Immature natural killer cell (primary cell): ENCODE data around the gene TMEM126A. TPM values are rescaled to one million over a fixed set of nuclear protein-coding genes. Genes with fewer than 3 reads are reported as not detected.
"Not testable (repeated sequence)": the region's sequence is repeated elsewhere in the genome, so short reads cannot be mapped to it uniquely, and the experiment has no call there.

Experiments
- DNase-seq, 3 donors: peaks; one replicate each; pipeline ENCODE4 v3.0.0; 2022; ENCODE audit warnings: mixed read lengths in 1 of 3
- H3K27ac Mint-ChIP-seq, 6 donors: one replicate each; pipeline ENCODE4 v1.8.0; 2020; ENCODE audit warnings: mixed read lengths in 6 of 6, mild to moderate bottlenecking in 5 of 6, inconsistent platforms in 4 of 6, moderate library complexity in 3 of 6
- H3K27me3 Mint-ChIP-seq, 3 donors: one replicate each; pipeline ENCODE4 v1.8.0; 2020 to 2021; ENCODE audit warnings: low read depth in 3 of 3, mild to moderate bottlenecking in 3 of 3, mixed read lengths in 3 of 3, moderate library complexity in 3 of 3, inconsistent platforms in 1 of 3
- H3K36me3 Mint-ChIP-seq, 3 donors: one replicate each; pipeline ENCODE4 v1.8.0; 2020; ENCODE audit warnings: mixed read lengths in 3 of 3, inconsistent platforms in 2 of 3, mild to moderate bottlenecking in 2 of 3
- H3K4me1 Mint-ChIP-seq, 2 donors: one replicate each; pipeline ENCODE4 v1.8.0; 2020; ENCODE audit warnings: inconsistent platforms in 2 of 2, mild to moderate bottlenecking in 2 of 2, mixed read lengths in 2 of 2, moderate library complexity in 1 of 2
- H3K4me3 Mint-ChIP-seq, 5 donors: one replicate each; pipeline ENCODE4 v1.8.0; 2020; ENCODE audit warnings: mild to moderate bottlenecking in 5 of 5, mixed read lengths in 5 of 5, inconsistent platforms in 3 of 5, moderate library complexity in 3 of 5
- H3K9me3 Mint-ChIP-seq, 6 donors: one replicate each; pipeline ENCODE4 v1.8.0; 2020; ENCODE audit warnings: mild to moderate bottlenecking in 6 of 6, mixed read lengths in 6 of 6, inconsistent platforms in 4 of 6, moderate library complexity in 3 of 6
- polyA plus RNA-seq, 3 donors: library from polyadenylated mRNA; unstranded; fragments of 300-500 nt; fragmentation: Illumina TruSeq; gene quantifications; one replicate each; pipeline ENCODE4 v1.2.3, GENCODE V29; 2021

The TMEM126A gene
- polyA plus RNA-seq, 3 donors from 2014 or later, result 60.9 to 85.2 (median 62.0) TPM

- H3K4me1 Mint-ChIP-seq, result peaks cover 49 to 59% of the 10 kb centered on the region in 2 donors
- H3K4me3 Mint-ChIP-seq, result peak within 1 kb of the TSS; percentile 96 to 100 (median 99)
- peak; percentile 95 to 96 (median 96) for DNase-seq
- peak within 1 kb of the TSS; percentile 96 to 100 (median 100) for H3K27ac Mint-ChIP-seq
- peaks cover 0 to 12% (median 6%) of the 10 kb centered on the region in 3 donors for H3K36me3 Mint-ChIP-seq
- H3K27me3 Mint-ChIP-seq, result peaks cover 13 to 22% (median 13%) of the 10 kb centered on the region in 3 donors
- no peaks in the 10 kb centered on the region for H3K9me3 Mint-ChIP-seq
These were observed 17.1 kb downstream of the TMEM126A start, which contains the start of gene CREBZF for GRCh38 chr11:85664615-85665481. CREBZF (minus strand) TSS chr11:85665129; CDS start chr11:85664875, 254 bp downstream.

GRCh38 chr11:85665733-85666132 lies 18.0 kb downstream of the TMEM126A start:
- H3K27ac Mint-ChIP-seq, result peak overlapping the region; percentile 96 to 100 (median 100)
- peak overlapping the region; percentile 61 to 100 (median 96) for H3K4me3 Mint-ChIP-seq
- no peaks in the 10 kb centered on the region for H3K9me3 Mint-ChIP-seq
- peak in 2 of 3 donors; percentile 12 to 29 for DNase-seq
- peaks cover 13 to 22% (median 13%) of the 10 kb centered on the region in 3 donors for H3K27me3 Mint-ChIP-seq
- H3K36me3 Mint-ChIP-seq, result peaks cover 0 to 3% (median 0%) of the 10 kb centered on the region in 3 donors
- H3K4me1 Mint-ChIP-seq, result peaks cover 40 to 50% of the 10 kb centered on the region in 2 donors

- Mint-ChIP-seq H3K27ac (peak overlapping the region in 1 of 6 donors; percentile 96), H3K4me1 (peaks cover 32 to 41% of the 10 kb centered on the region in 2 donors), H3K4me3 (peak overlapping the region in 1 of 5 donors; percentile 35), H3K36me3 (no peaks in the 10 kb centered on the region), H3K27me3 (peaks cover 13 to 22% (median 14%) of the 10 kb centered on the region in 3 donors), H3K9me3 (no peaks in the 10 kb centered on the region)
- DNase-seq, result no peak
These were observed 18.9 kb downstream of the TMEM126A start for GRCh38 chr11:85666687-85667086.

- Mint-ChIP-seq H3K9me3 (no peaks in the 10 kb centered on the region), H3K27ac (no peak overlapping the region), H3K36me3 (no peaks in the 10 kb centered on the region), H3K4me1 (peaks cover 21 to 26% of the 10 kb centered on the region in 2 donors), H3K4me3 (no peak overlapping the region), H3K27me3 (peaks cover 13 to 19% (median 14%) of the 10 kb centered on the region in 3 donors)
- no peak for DNase-seq
These were observed 20.4 kb downstream of the TMEM126A start for GRCh38 chr11:85668157-85668556.

- not testable (repeated sequence) for H3K27me3 Mint-ChIP-seq, H3K4me1 Mint-ChIP-seq, H3K9me3 Mint-ChIP-seq, H3K27ac Mint-ChIP-seq, H3K36me3 Mint-ChIP-seq, DNase-seq, H3K4me3 Mint-ChIP-seq
These were observed 23.3 kb downstream of the TMEM126A start for GRCh38 chr11:85670949-85671663.

GRCh38 chr11:85672105-85672902 lies 24.5 kb downstream of the TMEM126A start:
- peaks cover 0 to 2% (median 0%) of the 10 kb centered on the region in 3 donors for H3K27me3 Mint-ChIP-seq
- no peaks in the 10 kb centered on the region for H3K4me1 Mint-ChIP-seq
- H3K4me3 Mint-ChIP-seq, result no peak overlapping the region
- no peaks in the 10 kb centered on the region for H3K36me3 Mint-ChIP-seq
- no peaks in the 10 kb centered on the region for H3K9me3 Mint-ChIP-seq
- H3K27ac Mint-ChIP-seq, result no peak overlapping the region
- no peak for DNase-seq

- no peak overlapping the region for H3K27ac Mint-ChIP-seq
- no peaks in the 10 kb centered on the region for H3K9me3 Mint-ChIP-seq
These were observed 25.6 kb downstream of the TMEM126A start for GRCh38 chr11:85673393-85673792.

GRCh38 chr11:85679576-85679975 lies 31.8 kb downstream of the TMEM126A start:
- DNase-seq, result no peak
- Mint-ChIP-seq H3K27ac (no peak overlapping the region), H3K4me3 (no peak overlapping the region), H3K9me3 (no peaks in the 10 kb centered on the region), H3K36me3 (no peaks in the 10 kb centered on the region), H3K4me1 (peaks cover 17 to 34% of the 10 kb centered on the region in 2 donors), H3K27me3 (peaks cover 3 to 7% (median 7%) of the 10 kb centered on the region in 3 donors)

More at GRCh38 chr11:85673393-85673792, 25.6 kb downstream of the TMEM126A start:
- DNase-seq, result no peak
- no peaks in the 10 kb centered on the region for H3K36me3 Mint-ChIP-seq
- H3K4me3 Mint-ChIP-seq, result no peak overlapping the region
- peaks cover 0 to 2% (median 2%) of the 10 kb centered on the region in 3 donors for H3K27me3 Mint-ChIP-seq
- H3K4me1 Mint-ChIP-seq, result no peaks in the 10 kb centered on the region

- H3K27ac Mint-ChIP-seq, result peak overlapping the region in 1 of 6 donors; percentile 19
- H3K36me3 Mint-ChIP-seq, result peaks cover 0 to 4% (median 3%) of the 10 kb centered on the region in 3 donors
- no peaks in the 10 kb centered on the region for H3K9me3 Mint-ChIP-seq
- no peak overlapping the region for H3K4me3 Mint-ChIP-seq
- peaks cover 17 to 34% of the 10 kb centered on the region in 2 donors for H3K4me1 Mint-ChIP-seq
- peaks cover 3 to 14% (median 7%) of the 10 kb centered on the region in 3 donors for H3K27me3 Mint-ChIP-seq
- DNase-seq, result peak; percentile 23 to 46 (median 30)
These were observed 33.1 kb downstream of the TMEM126A start for GRCh38 chr11:85680897-85681296.

- peaks cover 17 to 34% of the 10 kb centered on the region in 2 donors for H3K4me1 Mint-ChIP-seq
- H3K9me3 Mint-ChIP-seq, result no peaks in the 10 kb centered on the region
- peaks cover 0 to 5% (median 4%) of the 10 kb centered on the region in 3 donors for H3K36me3 Mint-ChIP-seq
- H3K27me3 Mint-ChIP-seq, result peaks cover 5 to 19% (median 9%) of the 10 kb centered on the region in 3 donors
- H3K4me3 Mint-ChIP-seq, result peak overlapping the region; percentile 86 to 91 (median 87)
- peak overlapping the region; percentile 57 to 91 (median 74) for H3K27ac Mint-ChIP-seq
- peak; percentile 59 to 71 (median 67) for DNase-seq
These were observed 34.9 kb downstream of the TMEM126A start for GRCh38 chr11:85682330-85683305.

GRCh38 chr11:85685125-85685819 lies 37.5 kb downstream of the TMEM126A start:
- H3K27me3 Mint-ChIP-seq, result peaks cover 7 to 19% (median 8%) of the 10 kb centered on the region in 3 donors
- H3K36me3 Mint-ChIP-seq, result peaks cover 1 to 14% (median 12%) of the 10 kb centered on the region in 3 donors
- H3K9me3 Mint-ChIP-seq, result no peaks in the 10 kb centered on the region
- peaks cover 16 to 33% of the 10 kb centered on the region in 2 donors for H3K4me1 Mint-ChIP-seq
- H3K27ac Mint-ChIP-seq, result peak overlapping the region in 2 of 6 donors; percentile 48 to 69
- no peak for DNase-seq
- no peak overlapping the region for H3K4me3 Mint-ChIP-seq
